ENCODE results near the gene MADCAM1. TPM values are rescaled to one million over a fixed set of nuclear protein-coding genes. Genes with fewer than 3 reads are reported as not detected.

Gene MADCAM1
- total and polyA plus RNA-seq, 2 of the 8 experiments (the other 6 are each of a cell fraction or from before 2014, with no cell fraction given): 2.3 to 3.0 TPM

DNA sequence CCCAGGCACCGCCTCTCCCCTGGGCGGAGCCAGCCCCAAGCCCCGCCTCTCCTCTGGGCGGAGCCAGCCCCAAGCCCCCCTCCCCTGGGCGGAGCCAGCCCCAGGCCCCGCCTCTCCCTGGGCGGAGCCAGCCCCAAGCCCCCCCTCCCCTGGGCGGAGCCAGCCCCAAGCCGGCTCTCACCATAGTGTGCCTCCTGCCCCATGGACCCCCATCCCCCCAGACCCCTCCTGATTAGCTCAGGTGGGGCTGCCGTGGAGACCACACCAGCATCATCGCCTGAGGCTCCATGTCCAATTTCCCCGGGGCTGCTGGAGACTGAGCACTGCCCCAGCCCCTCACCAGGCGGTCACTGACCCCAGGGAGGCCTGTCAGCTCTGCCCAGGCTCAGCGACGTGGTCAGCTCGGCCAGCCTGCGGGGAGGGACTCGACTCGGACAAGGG is 4.2 kb upstream of the MADCAM1 start:
- no peaks in the 10 kb centered on the region for H3K36me3 ChIP-seq (ENCODE audit: control insufficient read depth in 2 of 4, insufficient read depth in 4 of 4, low read length in 3 of 4)
- H2BK5ac ChIP-seq (ENCODE audit: low read depth, low read length): no peak overlapping the region
- FAIRE-seq (no peak), DNase-seq (ENCODE audit: low read depth in 1 of 2, low spot score in 2 of 2) (no peak)
- H3K56ac ChIP-seq (replicated peaks; ENCODE audit: insufficient read length, low read depth, low read length): no peak overlapping the region
- H3K4me3 ChIP-seq (ENCODE audit: extremely low read depth in 1 of 4, insufficient read depth in 2 of 4, low read depth in 3 of 4, low read length in 4 of 4): no peak overlapping the region
- no peak overlapping the region for H2BK15ac ChIP-seq (ENCODE audit: low read length)
- no peak overlapping the region for H2BK120ac ChIP-seq (replicated peaks; ENCODE audit: low read depth, low read length)
- no peak overlapping the region for H2BK12ac ChIP-seq (ENCODE audit: low read depth, low read length)
- no peak overlapping the region for H3K9ac ChIP-seq (replicated peaks in 1 of 4; ENCODE audit: extremely low read depth in 1 of 4, low read depth in 3 of 4, low read length in 3 of 4)
- POLR2A ChIA-PET (ENCODE audit: partially characterized antibody): no interaction called here
- CTCF ChIA-PET (ENCODE audit: partially characterized antibody): interaction anchor here (0.7 to 3.7 kb wide), 4 partner anchors 14 to 144 kb away, joined by 3 to 21 read pairs (median 5); no protein-coding TSS in a partner anchor
- peaks cover 0 to 2% of the 10 kb centered on the region in 2 experiments; a peak in 1 of 4 replicates for H3K9me3 ChIP-seq (ENCODE audit: insufficient read depth in 2 of 2, low read depth in 1 of 2, low read length in 1 of 2)
- H3K4ac ChIP-seq (replicated peaks; ENCODE audit: insufficient read length, low read depth, low read length): no peak overlapping the region
- H4K5ac ChIP-seq (ENCODE audit: insufficient read length, low read depth, low read length): no peak overlapping the region
- H4K91ac ChIP-seq (replicated peaks; ENCODE audit: insufficient read length, low read length): no peak overlapping the region
- no peaks in the 10 kb centered on the region; the same call in 1 of the 2 replicates for H3K79me1 ChIP-seq (ENCODE audit: low read depth, low read length)
- H4K20me1 ChIP-seq (replicated peaks in 1 of 2; ENCODE audit: control insufficient read depth in 1 of 2, insufficient read depth in 2 of 2, low read length in 2 of 2): peaks cover 0 to 1% of the 10 kb centered on the region in 2 experiments
- TF ChIP-seq, protein P1, sequence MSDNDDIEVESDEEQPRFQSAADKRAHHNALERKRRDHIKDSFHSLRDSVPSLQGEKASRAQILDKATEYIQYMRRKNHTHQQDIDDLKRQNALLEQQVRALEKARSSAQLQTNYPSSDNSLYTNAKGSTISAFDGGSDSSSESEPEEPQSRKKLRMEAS (IDR thresholded peaks at IDR 0.05): no peak
- no peak for TF ChIP-seq SP2 (IDR thresholded peaks at IDR 0.05; ENCODE audit: low read length)
- TF ChIP-seq MAFK (IDR thresholded peaks at IDR 0.05; ENCODE audit: low read depth, low read length): no peak
- no peak for TF ChIP-seq EZH2 (IDR thresholded peaks at IDR 0.05; ENCODE audit: low read depth, low read length, severe bottlenecking)
- no peak for TF ChIP-seq SIX5 (IDR thresholded peaks at IDR 0.05; ENCODE audit: low read depth, low read length)
- TF ChIP-seq CHD1 (IDR thresholded peaks at IDR 0.05; ENCODE audit: low read depth, low read length): no peak
- H3K27ac ChIP-seq (ENCODE audit: low read depth, low read length): no peak overlapping the region
- H3K79me2 ChIP-seq (ENCODE audit: control insufficient read depth in 1 of 2, insufficient read depth in 2 of 2, low read length in 2 of 2): no peaks in the 10 kb centered on the region
- H3K27me3 ChIP-seq (replicated peaks in 1 of 4; ENCODE audit: control insufficient read depth in 3 of 4, extremely low read depth in 1 of 4, insufficient read depth in 3 of 4, low read length in 3 of 4): no peaks in the 10 kb centered on the region; a peak in 1 of 7 replicates
- no peak overlapping the region for H3K23ac ChIP-seq (ENCODE audit: insufficient read length)
- H3K14ac ChIP-seq (ENCODE audit: insufficient read length): no peak overlapping the region
- H4K8ac ChIP-seq (ENCODE audit: extremely low read depth, insufficient read depth, low read length): no peak overlapping the region
- no peak overlapping the region for H2BK20ac ChIP-seq (ENCODE audit: low read length)
- no peak overlapping the region for H3K4me2 ChIP-seq (ENCODE audit: insufficient read depth in 1 of 2, low read depth in 2 of 2, low read length in 2 of 2)
- no peak overlapping the region for H2AK5ac ChIP-seq (ENCODE audit: low read depth, low read length)
- peaks cover 0 to 6% (median 2%) of the 10 kb centered on the region in 4 experiments; a peak in 3 of 7 replicates for H3K4me1 ChIP-seq (replicated peaks in 1 of 4; ENCODE audit: control insufficient read depth in 3 of 4, insufficient read depth in 4 of 4, low read length in 3 of 4)
- H3K18ac ChIP-seq (ENCODE audit: extremely low read depth, low read length): no peak overlapping the region
- H3K23me2 ChIP-seq (ENCODE audit: low read depth, low read length): peaks cover 5% of the 10 kb centered on the region; the same call in 1 of the 2 replicates
- WGBS, 2 experiments (ENCODE audit: extremely low coverage in 1 of 2, insufficient coverage in 1 of 2, insufficient read length in 1 of 2, insufficient replicate concordance in 2 of 2, low coverage in 1 of 2, low lambda C conversion rate in 2 of 2, missing lambda C conversion rate in 1 of 2): 78% methylated on average over 6 of the region's 19 CpGs; no CpG with 5 or more reads in 1 of the 2 experiments
- H2AFZ ChIP-seq (ENCODE audit: low read length): no peak overlapping the region
